SK-N-SH (cell line): Measurements from ENCODE around the gene VIL1.

Experiments
- CTCF ChIP-seq: fragments of 200-600 bp; sonication (generic); IDR thresholded peaks from 2 replicates; pipeline ENCODE4 v1.6.1; 2017; ENCODE audit warnings: antibody characterized with exemption, mild to moderate bottlenecking, moderate library complexity
- POLR2AphosphoS5 ChIP-seq: IDR thresholded peaks from 2 replicates; pipeline ENCODE4 v1.6.1; 2012; ENCODE audit warnings: low read depth, low read length
- RAD21 ChIP-seq: IDR thresholded peaks from 2 replicates; pipeline ENCODE4 v1.6.1; 2012; ENCODE audit warnings: mild to moderate bottlenecking, low read length
- REST ChIP-seq: IDR thresholded peaks from 2 replicates; pipeline ENCODE4 v1.6.1; 2012; ENCODE audit warnings: mild to moderate bottlenecking, low read depth, low read length, moderate library complexity
- RFX5 ChIP-seq: IDR thresholded peaks from 2 replicates; pipeline ENCODE4 v1.6.1; 2012; ENCODE audit warnings: mild to moderate bottlenecking, improper control_type of control experiment, low read length
- YY1 ChIP-seq: IDR thresholded peaks from 2 replicates; pipeline ENCODE4 v1.4.0; 2012; ENCODE audit warnings: low read depth, mild to moderate bottlenecking

- TF ChIP-seq YY1, result no peak
- TF ChIP-seq RFX5, result no peak
- TF ChIP-seq CTCF, result no peak
- no peak for TF ChIP-seq REST
- no peak for TF ChIP-seq POLR2AphosphoS5
- TF ChIP-seq RAD21, result no peak
Measured at GRCh38 chr2:218381916-218382366, 37.0 kb upstream of the VIL1 start, which contains the start of gene SLC11A1.
